ENCODE data around the gene THRB. TPM values are rescaled to one million over a fixed set of nuclear protein-coding genes. Genes with fewer than 3 reads are reported as not detected.

The THRB gene
- total and polyA plus RNA-seq, 9 of the 15 experiments (the other 6 are each of a cell fraction or from before 2014, with no cell fraction given): 1.7 to 14.9 (median 6.9) TPM

- Histone ChIP-seq H3K9ac (ENCODE audit: insufficient read depth in 1 of 2, low read depth in 2 of 2, low read length in 2 of 2) (no peak overlapping the region), H3K4me2 (ENCODE audit: insufficient read depth, low read length) (no peak overlapping the region), H3K4me3 (no peak overlapping the region), H3K9me3 (replicated peaks; ENCODE audit: control insufficient read depth, insufficient read depth, low read depth, low read length) (no peaks in the 10 kb centered on the region), H3K9me1 (ENCODE audit: control insufficient read depth, insufficient read depth, low read length) (no peaks in the 10 kb centered on the region), H3K4me1 (replicated peaks in 1 of 2; ENCODE audit: control insufficient read depth in 2 of 2, insufficient read depth in 2 of 2, low read length in 2 of 2) (no peaks in the 10 kb centered on the region), H2AFZ (ENCODE audit: low read depth, low read length) (no peak overlapping the region), H3K36me3 (ENCODE audit: control insufficient read depth, insufficient read depth, low read length) (no peaks in the 10 kb centered on the region), H3K27me3 (ENCODE audit: control insufficient read depth in 2 of 2, insufficient read depth in 2 of 2, low read length in 2 of 2) (no peaks in the 10 kb centered on the region), H4K20me1 (replicated peaks; ENCODE audit: control insufficient read depth, insufficient read depth, low read length) (no peaks in the 10 kb centered on the region), H3K79me2 (ENCODE audit: control insufficient read depth, insufficient read depth, low read length) (no peaks in the 10 kb centered on the region), H3K27ac (ENCODE audit: extremely low read depth, low read depth, low read length) (no peak overlapping the region)
- FAIRE-seq (no peak), DNase-seq (ENCODE audit: extremely low read depth in 1 of 4, low spot score in 3 of 4) (no peak), ATAC-seq (no peak)
- BruUV-seq (replicated peaks): no TSS peak
- in situ Hi-C loops (cut with MboI): no loop called here
- CTCF ChIA-PET (ENCODE audit: low intra/inter-chr PET ratio): no interaction called here
- intact Hi-C loops (cut with micrococcal nuclease): no loop called here
- POLR2A ChIA-PET: no interaction called here
- TF ChIP-seq ZNF75A (CRISPR knock-in tag; IDR thresholded peaks at IDR 0.05) (no peak), RBBP5 (IDR thresholded peaks at IDR 0.05; ENCODE audit: borderline replicate concordance, insufficient read depth, low read length, poor library complexity, severe bottlenecking) (no peak), CBFA2T2 (conservative IDR thresholded peaks at IDR 0.05) (no peak), POLR2AphosphoS2 (IDR thresholded peaks at IDR 0.05; ENCODE audit: low read length) (no peak), CBX2 (IDR thresholded peaks at IDR 0.05; ENCODE audit: insufficient read depth, low read length, poor library complexity, severe bottlenecking) (no peak), ZNF212 (CRISPR knock-in tag; IDR thresholded peaks at IDR 0.05) (no peak), CHD1 (IDR thresholded peaks at IDR 0.05; ENCODE audit: low read length) (no peak), KAT7 (CRISPR knock-in tag; IDR thresholded peaks at IDR 0.05; ENCODE audit: borderline replicate concordance) (no peak), ZNF41 (CRISPR knock-in tag; conservative IDR thresholded peaks at IDR 0.05) (no peak), FOXP1 (CRISPR knock-in tag; IDR thresholded peaks at IDR 0.05) (no peak), NCOA4 (IDR thresholded peaks at IDR 0.05; ENCODE audit: partially characterized antibody) (no peak), HSF4 (CRISPR knock-in tag; IDR thresholded peaks at IDR 0.05; ENCODE audit: borderline replicate concordance) (no peak), SAP30 (IDR thresholded peaks at IDR 0.05; ENCODE audit: borderline replicate concordance, insufficient read depth, low read depth, low read length, poor library complexity, severe bottlenecking) (no peak), ZNF639 (CRISPR knock-in tag; conservative IDR thresholded peaks at IDR 0.05 in 1 of 2, IDR thresholded peaks at IDR 0.05 in 1 of 2) (no peak), ERF (CRISPR knock-in tag; IDR thresholded peaks at IDR 0.05) (no peak)
- TF ChIP-seq, protein P1, sequence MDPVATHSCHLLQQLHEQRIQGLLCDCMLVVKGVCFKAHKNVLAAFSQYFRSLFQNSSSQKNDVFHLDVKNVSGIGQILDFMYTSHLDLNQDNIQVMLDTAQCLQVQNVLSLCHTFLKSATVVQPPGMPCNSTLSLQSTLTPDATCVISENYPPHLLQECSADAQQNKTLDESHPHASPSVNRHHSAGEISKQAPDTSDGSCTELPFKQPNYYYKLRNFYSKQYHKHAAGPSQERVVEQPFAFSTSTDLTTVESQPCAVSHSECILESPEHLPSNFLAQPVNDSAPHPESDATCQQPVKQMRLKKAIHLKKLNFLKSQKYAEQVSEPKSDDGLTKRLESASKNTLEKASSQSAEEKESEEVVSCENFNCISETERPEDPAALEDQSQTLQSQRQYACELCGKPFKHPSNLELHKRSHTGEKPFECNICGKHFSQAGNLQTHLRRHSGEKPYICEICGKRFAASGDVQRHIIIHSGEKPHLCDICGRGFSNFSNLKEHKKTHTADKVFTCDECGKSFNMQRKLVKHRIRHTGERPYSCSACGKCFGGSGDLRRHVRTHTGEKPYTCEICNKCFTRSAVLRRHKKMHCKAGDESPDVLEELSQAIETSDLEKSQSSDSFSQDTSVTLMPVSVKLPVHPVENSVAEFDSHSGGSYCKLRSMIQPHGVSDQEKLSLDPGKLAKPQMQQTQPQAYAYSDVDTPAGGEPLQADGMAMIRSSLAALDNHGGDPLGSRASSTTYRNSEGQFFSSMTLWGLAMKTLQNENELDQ (CRISPR knock-in tag; IDR thresholded peaks at IDR 0.05; ENCODE audit: borderline replicate concordance): no peak
These were observed 203.0 kb downstream of the THRB start for GRCh38 chr3:24291646-24292045.

Data from K562 (cell line).